ENCODE results near the gene PGLYRP1.

PGLYRP1 gene

DNA sequence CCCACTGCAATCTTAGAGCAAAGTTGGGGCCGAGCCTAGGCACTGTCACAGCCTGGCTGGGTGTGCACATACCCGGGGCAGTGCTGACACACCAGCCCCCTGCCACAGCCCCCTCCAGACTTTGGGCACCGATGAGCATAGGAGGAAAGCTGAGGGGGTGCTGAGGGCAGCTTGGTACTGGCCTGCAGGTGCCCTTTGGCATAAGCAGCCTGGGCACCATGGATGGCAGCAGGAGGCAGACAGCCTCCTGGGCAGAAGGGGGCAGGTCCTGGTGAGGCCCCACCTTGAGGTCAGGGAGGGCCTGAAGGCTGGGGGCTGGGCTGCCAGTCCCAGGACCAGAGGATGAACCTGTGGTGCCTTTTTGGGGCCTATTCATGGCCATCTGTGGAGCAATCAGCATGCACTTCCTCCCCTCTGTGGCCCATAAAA lies 9.8 kb upstream of the PGLYRP1 start:
- no peak for DNase-seq (ENCODE audit: low spot score)

DNA sequence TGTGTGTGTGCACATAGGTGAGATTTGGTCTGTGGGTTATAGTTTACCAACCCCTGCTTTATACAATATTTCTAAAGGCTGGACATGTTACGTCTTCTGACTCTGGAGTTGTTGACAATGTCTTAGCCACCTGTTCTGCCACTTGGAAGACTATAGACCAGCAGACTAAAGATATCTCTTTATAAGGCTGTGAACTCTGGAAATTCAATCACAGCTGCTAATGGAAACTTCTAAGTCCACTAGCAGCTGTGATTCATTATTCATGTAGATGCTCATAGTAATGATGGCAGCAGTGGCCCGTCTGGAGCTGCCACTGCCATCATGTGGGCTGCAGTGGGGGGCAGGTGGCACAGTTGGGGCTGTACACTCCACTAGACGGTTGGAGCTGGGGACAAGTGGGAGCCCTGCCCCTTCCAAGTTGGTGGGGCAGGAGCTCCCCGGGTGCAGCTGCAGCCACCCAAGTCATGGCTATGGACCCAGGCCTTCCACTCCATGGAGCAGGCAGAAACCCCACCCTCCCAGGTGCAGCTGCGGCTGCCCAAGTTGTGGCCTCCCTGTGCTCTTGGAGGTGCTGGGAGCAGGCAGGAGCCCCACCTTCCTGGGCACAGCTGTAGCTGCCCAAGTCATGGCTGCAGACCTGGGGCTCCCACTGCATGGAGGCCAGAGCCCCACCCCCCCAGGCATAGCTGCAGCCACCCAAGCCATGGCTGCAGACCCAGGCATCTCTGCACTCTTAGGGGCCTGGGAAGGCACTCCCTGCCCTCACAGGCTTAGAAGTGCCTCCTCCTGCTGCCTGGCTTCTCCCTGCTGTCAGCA lies 9.1 kb upstream of the PGLYRP1 start:
- no peak for DNase-seq (ENCODE audit: low spot score)

DNA sequence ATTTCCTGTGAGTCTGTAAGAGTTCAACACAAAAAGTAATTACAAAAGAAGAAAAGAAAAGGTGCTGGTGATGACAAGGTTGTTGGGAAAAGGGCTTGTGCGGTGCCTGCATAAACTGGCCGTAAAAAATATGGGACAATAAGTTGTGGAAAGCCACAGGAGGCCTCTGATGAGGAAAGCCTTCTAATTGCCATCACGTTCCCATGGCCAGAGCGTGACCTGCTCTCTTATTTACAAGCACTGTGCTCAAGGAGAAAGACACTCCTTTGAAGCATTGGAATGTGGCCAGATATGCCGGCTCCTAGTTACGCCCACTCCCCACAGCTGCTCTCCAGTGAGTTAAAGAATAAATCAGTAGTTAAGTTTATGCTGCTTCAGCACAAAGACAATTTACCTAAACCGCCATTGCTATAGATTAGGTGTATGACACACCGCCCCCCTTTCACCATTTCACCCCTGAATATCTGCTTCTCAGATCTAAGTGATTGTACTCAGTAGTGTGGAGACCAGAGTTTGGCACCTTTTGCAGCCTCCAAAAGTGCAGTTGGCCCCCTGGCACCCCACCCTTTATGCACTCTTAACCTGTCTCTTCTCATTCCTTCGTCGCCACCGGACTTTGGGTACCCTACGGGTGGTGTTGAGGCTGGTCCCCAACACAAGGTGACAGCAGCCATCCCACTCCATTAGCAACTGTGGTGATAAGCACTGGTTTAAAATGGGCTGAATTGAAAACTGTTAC lies 8.1 kb upstream of the PGLYRP1 start:
- no peak for DNase-seq (ENCODE audit: low spot score)

DNA sequence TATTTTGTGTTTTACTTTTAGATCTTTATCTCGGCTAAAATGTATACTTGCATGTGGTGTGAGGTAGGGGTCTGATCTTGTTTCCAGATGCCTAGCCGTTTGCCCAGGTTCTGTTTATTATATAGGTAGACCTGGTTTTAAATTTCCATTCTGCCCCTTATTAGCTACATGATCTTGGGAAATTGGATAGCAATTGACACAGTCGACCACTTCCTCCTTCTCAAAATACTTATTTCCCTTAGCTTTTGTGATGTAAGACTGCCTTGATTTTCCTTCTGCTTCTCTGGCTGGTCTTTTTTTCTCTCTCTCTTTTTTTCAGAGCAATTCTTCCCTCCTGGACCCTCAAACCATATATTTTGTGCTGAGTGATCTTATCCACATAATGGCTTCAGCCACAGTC lies 3.0 kb upstream of the PGLYRP1 start:
- no peak for DNase-seq (ENCODE audit: low spot score)

DNA sequence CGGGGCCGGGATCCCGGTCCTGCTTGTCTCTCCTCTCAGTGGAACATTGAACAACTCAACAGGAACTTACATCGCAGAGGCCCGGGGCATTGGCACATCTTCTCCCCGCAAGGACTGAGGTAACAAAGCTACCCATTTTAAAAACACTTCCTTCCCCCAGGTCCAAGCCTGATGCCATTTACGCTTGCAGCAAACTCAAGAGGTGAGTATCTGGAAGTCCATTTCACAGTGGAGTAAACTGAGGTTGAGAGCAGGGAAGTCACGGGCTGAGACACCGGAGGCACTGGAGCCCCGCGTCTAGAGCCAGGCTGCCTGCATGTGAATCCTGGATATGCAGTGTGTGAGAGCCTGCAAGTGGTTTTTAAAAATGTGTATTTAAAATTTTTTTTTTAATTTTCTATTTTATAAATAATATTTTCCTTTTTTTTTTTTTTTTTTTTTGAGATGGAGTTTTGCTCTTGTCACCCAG lies 492 bp upstream of the PGLYRP1 start:
- DNase-seq (ENCODE audit: low spot score): no peak

DNA sequence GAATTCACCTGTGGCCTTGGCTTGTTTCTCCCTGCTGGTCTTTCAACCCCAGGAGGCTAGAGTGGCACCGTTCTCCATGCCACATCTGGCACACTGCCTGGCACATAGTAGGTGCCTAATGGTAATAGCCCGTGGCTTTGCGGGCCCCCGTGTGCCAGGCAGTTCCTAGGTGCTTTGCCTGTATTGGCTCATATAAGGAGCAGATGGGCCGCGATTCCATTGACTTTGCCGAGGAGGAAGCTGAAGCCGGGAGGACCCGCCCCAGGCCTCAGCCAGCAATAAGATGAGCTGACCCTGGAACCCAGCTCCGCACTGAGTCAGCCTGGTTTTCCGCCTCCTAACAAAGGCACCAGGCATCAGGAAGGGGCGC lies 807 bp downstream of the PGLYRP1 start:
- no peak for DNase-seq (ENCODE audit: low spot score)

DNA sequence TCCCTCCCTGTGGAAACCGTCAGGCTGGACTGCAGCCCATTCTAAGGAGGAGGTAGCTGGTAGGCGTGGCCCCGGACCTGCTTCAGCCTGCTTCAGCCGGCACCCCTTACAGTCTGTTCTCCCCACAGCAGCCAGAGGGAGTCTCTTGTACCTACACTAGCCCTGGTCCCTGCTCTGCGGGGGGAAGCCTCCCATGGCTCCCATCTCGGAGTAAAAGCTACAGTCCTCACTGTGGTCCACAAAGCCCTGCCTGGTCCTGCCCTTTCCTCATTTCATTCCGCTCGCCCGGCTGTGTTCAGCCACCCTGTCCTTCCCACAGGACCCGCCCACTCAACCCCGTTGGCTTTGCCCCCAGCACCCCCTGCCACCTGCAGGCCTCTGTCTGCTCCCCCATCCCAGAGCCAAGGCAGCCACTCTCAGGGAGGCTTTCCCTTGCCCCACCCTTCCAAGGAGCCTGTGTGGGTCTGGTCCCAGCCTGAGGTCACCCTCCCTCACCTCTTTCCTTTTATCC lies 1.3 kb downstream of the PGLYRP1 start:
- DNase-seq (ENCODE audit: low spot score): no peak

DNA sequence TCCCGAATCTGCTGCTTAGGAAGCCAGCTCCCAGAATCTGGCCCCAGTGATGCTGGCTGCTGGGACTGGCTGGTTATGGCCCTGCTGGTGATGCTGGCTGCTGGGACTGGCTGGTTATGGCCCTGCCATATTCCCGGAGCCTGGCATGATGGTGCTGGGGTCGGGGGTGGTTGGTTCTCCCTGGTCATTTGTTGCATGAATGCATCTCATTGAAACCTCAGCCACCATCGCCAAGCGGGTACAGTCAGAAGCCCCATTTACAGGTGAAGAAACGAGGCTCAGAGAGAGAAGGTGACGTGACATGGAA lies 2.1 kb downstream of the PGLYRP1 start:
- DNase-seq (ENCODE audit: low spot score): no peak

DNA sequence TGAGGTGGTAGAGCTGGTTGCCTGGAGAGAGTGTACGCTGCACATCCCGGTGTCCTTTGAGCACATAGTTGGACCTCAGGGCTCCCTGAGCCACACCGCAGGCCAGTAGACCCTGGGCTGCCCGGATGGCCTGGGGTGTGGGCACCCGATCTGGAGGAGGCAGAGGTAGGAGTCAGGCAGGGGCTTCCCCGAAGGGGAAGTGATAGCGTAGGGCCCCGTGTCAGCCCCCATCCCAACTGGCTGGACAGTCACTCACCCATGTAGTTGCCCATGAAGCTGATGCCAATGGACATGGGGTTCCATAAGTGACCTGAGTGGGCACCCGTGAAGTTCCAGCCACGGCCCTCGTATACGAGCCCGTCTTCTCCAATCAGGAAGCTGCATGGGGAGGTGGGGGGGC lies 3.6 kb downstream of the PGLYRP1 start:
- no peak for DNase-seq (ENCODE audit: low spot score)

DNA sequence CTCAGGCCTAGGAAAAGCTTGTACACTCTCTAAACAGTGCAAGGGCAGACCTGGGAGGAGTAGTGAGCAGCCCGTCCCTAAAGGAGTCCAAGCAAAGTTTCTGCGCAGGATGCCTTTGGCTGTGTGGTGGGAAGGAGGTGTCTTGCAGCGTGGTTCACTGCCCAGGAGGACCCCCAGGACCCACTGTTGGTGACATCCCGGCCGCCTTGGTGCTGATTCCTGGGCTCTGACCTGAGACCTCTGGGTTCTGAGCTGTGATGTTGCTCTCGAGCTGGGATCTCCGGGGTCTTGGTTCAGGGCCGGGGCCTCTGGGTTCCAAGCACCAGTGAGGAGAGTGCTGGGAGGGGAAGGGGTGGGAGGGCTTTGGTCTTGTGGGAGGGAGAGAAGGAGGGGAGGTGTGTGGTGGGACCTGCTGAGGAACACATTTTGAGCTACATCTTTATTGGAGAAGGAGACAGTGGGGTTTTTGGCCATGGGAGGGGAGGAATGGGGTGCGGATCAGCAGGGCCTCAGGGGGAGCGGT lies 4.1 kb downstream of the PGLYRP1 start:
- no peak for DNase-seq (ENCODE audit: low spot score)

DNA sequence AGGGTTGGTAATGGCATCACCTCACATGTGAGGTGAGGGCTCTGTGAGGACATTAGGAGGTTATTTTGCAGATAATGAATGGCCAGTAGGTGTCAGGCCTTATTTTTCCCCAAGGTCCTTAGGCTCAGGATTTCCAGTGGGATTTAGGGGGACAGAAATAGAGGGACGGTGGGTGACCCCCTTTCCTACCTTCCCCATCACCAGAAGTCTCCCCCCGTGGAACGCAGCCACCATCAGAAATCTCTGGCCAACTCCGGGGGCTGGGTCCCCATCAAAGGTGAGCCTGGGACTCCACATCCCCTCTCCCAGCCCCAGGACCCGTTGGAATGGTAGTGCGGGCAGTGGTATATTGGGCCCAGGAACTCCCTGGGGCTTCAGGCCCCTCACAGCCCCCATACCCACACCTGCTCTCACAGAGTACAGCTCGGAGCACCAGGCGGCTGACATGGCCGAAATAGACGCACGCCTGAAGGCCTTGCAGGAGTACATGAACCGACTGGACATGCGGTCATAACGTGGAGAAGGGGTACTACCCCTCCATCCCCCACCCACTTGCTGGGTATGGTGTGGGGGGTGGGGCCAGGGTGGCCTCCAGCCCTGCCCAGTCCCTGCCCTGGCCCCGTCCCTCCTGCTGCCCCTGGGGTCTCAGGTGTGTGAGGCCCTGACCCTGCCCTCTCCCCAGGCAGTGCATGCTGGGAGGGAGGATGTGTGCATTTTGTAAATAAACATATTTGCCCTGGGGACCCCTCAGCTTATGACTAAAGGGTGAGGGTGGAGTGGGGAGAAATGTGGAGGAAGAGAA lies 4.8 kb downstream of the PGLYRP1 start:
- no peak for DNase-seq (ENCODE audit: low spot score)

DNA sequence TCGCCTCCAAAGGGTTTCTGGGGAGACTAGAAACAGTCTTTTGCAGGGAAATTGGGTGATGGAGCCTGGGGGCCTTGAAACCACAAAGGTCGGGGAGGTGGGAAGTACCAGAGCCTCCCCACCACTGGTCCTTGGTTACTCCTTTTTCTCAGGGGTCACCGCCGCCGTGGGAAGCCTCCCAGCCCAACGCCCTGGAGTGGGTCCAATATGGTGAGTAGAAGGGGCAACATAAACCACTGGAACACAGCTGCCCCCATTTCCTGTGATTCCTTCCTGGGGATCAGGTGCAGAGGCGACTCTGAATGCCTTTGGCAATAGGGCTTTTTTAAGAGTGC lies 5.8 kb downstream of the PGLYRP1 start:
- no peak for DNase-seq (ENCODE audit: low spot score)

DNA sequence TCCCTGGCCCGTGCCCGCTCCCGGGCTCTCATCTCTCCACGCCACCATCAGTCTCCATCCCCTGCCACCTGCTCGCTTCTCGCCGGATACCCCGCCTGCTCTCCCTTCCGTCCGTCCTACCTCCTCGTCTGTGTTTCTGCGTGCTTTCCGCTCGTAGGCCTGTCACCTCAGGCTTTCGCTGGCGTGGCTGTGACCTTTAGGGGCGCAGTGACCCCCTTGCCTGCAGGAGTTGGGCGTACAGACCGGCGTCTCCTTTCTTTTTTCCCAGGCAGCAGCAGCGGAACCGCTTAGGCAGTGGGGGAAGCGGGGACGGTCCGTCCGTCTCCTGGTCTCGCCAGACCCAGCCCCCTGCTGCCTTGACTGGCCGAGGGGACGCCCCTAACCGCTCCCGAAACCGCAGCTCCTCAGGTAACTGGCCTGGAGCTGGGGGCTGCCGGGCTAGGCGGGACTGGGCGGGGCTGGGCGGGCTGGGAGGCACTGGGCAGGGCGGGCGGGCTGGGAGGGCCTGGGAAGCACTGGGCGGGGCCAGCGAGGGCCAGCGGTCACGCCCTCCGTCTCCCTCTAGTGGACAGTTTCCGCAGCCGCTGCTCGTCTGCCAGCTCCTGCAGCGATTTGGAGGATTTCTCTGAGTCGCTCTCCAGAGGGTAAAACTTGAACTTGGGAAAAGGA lies 6.3 kb downstream of the PGLYRP1 start:
- peak; percentile 90 for DNase-seq (ENCODE audit: low spot score)

DNA sequence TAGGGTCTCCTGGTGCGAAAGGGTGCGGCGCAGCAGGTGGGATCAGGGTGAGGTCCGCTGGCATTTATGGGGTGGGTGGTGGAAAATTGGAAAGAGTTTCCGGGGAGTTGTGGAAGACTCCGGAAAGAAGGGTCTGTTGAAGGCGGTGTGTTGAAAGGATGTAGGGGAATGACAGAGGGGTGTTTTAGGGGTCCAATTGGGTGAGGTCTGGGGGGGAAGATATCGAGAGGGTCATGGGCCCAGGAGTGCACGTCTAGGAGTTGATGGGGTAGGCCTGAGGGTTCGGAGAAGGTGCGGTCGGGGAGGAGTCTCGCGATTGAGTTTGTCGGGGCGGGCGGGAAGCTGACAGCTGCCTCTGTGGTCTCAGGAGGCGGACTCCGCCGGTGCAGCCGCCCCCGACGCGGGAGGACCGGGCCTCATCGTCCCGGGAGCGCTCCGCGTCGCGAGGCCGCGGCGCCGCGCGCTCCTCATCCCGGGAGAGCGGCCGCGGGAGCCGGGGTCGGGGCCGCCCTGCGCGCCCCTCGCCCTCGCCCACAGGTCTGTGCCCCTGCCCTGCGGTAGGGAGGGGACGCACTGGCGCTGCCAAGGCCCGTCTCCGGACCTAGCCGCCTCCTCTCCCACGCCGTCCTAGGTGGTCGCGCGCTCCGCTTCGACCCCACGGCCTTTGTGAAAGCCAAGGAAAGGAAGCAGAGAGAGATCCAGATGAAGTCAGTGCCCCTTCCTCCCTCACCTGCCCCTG lies 7.0 kb downstream of the PGLYRP1 start:
- DNase-seq (ENCODE audit: low spot score): no peak

DNA sequence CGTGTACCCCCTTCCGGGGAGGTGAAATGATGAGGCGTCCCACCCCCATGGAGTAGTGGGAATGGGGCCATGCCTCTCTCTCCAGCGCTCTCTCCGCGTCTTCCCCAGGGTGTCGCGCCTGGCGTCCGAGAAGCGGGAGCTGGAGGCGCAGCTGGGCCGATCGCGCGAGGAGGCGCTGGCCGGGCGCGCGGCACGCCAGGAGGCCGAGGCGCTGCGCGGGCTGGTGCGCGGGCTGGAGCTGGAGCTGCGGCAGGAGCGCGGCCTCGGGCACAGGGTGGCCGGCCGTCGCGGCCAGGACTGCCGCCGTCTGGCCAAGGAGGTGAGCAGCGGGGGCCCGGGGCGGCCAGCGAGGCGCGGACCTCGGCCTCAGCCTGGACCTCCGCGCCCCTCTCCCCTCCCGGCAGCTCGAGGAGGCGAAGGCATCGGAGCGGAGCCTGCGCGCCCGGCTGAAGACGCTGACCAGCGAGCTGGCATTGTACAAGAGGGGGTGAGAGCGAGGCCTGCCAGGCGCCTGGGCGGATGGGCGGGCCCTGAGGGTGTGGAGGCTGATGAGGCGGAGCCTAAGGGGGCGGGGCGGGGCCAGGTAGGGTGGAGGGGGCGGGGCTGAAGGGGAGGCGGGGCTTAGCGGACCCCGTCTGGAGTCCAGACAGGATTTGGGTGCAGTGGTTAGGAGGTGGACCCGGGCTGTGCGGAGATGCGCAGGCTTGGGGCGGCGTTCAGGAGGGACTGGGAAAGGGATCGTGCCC lies 7.7 kb downstream of the PGLYRP1 start:
- DNase-seq (ENCODE audit: low spot score): no peak

DNA sequence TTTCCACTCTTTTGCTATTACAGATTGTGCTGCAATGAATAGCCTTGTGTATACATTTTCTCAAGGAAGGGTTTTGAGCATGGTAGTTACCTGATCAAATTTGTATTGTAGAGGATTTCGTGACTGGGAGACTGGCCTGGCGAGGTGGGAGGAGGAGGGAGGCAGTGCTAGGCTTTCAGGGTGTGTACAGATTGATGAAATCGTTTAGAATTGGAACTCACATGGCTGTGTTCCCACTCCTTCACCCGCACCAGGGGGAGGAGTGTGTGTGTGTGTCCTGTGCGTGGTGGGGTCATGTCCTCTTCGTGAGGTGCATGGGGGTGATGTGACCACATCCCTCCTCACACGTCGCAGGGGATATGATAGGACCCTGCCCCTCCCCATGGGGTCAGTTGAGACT lies 8.3 kb downstream of the PGLYRP1 start:
- no peak for DNase-seq (ENCODE audit: low spot score)

DNA sequence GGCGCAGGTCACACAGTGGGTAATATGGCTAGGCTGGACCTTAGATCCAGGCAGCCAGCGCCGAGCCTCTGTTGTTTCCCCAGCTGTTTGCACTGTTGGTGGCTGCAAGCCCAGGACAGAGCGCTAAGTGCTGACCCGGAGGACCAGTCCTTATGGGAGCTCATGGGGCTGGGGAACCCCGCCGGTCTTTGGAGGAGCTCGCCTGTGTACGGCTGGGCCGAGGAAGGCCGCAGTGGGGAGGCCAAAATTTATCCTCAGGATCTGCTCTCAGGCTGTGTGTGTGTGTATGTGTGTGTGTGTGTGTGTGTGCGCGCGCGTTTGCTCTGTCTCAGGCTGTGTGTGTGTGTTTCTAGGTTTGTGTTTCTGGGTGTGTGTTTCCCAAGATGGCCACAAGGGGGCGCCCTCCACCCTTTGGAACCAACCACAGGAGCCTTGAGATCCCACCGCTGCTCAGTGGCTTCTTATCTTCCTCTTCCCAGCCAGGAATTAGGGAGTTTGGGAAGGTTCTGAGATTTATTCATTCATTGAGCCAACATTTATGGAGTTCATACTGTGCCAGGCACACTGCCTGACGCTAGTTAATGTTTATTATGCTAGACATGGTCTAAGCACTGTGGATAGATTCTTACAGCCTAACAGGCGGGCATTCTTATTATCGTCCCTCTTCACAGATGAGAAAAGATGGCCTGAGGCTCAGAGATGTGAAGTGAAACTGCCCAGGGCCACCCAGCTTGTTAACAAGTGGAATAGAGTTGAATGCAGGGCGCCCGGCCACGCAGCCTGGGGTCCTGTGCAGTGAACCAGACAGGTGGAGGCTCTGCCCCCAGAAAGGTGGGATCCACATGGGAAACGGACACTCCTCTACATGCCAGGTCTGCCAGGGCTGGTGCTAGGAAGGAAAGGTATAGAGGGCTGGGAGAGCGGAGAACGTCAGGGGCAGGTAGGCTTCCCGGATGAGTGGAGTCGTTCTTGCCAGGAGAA lies 13.0 kb downstream of the PGLYRP1 start:
- DNase-seq (ENCODE audit: low spot score): peak; percentile 75

DNA sequence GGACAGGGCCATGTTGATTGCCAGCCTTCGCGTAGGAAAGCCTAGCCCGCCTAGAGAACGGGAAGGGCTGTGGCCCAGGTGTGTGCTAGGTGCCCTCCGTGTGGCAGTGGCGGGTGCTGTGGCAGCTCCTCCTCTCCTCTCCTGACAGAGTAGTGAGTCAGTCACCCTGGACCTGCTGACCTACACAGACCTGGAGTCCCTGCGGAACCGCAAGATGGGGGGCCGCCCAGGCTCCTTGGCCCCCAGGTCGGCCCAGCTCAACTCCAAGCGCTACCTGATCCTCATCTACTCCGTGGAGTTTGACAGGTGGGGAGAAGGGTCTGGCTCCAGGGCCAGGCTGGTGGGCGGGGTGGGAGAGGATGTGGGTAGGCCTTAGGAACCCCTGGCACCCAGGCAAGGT lies 16.4 kb downstream of the PGLYRP1 start:
- DNase-seq (ENCODE audit: low spot score): no peak

DNA sequence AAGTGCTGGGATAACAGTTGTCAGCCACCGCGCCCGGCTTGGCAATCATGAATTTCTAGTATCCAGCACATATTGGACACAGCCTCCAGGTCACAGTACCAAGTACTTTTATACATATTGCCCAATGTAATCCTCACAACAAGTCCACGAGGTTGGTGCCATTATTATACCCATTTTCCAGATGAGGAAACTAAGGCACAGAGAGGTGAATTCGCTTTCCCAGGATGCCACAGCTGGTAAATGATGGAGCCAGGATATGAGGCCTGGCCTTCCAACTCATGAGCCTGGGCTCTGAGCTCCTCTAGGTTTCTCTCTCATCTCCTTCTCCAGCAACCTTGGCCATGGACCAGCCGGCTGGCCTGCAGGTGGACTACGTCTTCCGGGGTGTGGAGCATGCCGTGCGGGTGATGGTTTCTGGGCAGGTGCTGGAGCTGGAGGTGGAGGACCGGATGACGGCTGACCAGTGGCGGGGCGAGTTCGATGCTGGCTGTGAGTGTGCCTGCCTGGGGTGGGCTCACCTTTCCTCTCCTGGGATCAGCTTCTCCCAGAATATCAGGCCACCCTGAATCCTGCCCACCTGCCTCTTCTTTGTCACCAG lies 20.1 kb downstream of the PGLYRP1 start:
- no peak for DNase-seq (ENCODE audit: low spot score)
